Mesodermal cell (in vitro differentiated cells): ENCODE results near the gene ZNF687. TPM values are rescaled to one million over a fixed set of nuclear protein-coding genes. Genes with fewer than 3 reads are reported as not detected.

ENCODE experiments used
- H3K27ac ChIP-seq: 2 replicates; pipeline ENCODE4 v1.7.0; 2013; ENCODE audit warnings: mild to moderate bottlenecking, low read depth, low read length, moderate library complexity; ENCODE audit not compliant: severe bottlenecking
- H3K36me3 ChIP-seq: 2 replicates; pipeline ENCODE4 v1.7.1; 2013; ENCODE audit warnings: mild to moderate bottlenecking, low read length, moderate library complexity; ENCODE audit not compliant: control insufficient read depth, insufficient read depth
- H3K4me1 ChIP-seq: one replicate; pipeline ENCODE4 v1.7.1; 2013; ENCODE audit warnings: mild to moderate bottlenecking, low read length; ENCODE audit not compliant: insufficient read depth, control insufficient read depth, poor library complexity, severe bottlenecking
- H3K4me3 ChIP-seq: 2 replicates; pipeline ENCODE4 v1.7.0; 2013; ENCODE audit warnings: low read length, control low read depth, mild to moderate bottlenecking; ENCODE audit not compliant: insufficient read depth, poor library complexity, severe bottlenecking; ENCODE audit errors: extremely low read depth
- H3K9me3 ChIP-seq: 2 replicates; pipeline ENCODE4 v1.7.1; 2013; ENCODE audit warnings: mild to moderate bottlenecking, low read length, moderate library complexity; ENCODE audit not compliant: control insufficient read depth
- WGBS, 2 experiments: methylation state at CpG; one replicate each; pipeline ENCODE4 v1.1.5; 2013; ENCODE audit warnings: missing lambda C conversion rate in 2 of 2; ENCODE audit not compliant: insufficient coverage in 2 of 2; 5-methylcytosine and 5-hydroxymethylcytosine counted together
- polyA plus RNA-seq, 2 experiments: library from polyadenylated mRNA; stranded (reverse); fragments of 50-300 nt; gene quantifications; one replicate each; pipeline ENCODE4 v1.2.3, GENCODE V29; 2013

ZNF687 gene, protein sequence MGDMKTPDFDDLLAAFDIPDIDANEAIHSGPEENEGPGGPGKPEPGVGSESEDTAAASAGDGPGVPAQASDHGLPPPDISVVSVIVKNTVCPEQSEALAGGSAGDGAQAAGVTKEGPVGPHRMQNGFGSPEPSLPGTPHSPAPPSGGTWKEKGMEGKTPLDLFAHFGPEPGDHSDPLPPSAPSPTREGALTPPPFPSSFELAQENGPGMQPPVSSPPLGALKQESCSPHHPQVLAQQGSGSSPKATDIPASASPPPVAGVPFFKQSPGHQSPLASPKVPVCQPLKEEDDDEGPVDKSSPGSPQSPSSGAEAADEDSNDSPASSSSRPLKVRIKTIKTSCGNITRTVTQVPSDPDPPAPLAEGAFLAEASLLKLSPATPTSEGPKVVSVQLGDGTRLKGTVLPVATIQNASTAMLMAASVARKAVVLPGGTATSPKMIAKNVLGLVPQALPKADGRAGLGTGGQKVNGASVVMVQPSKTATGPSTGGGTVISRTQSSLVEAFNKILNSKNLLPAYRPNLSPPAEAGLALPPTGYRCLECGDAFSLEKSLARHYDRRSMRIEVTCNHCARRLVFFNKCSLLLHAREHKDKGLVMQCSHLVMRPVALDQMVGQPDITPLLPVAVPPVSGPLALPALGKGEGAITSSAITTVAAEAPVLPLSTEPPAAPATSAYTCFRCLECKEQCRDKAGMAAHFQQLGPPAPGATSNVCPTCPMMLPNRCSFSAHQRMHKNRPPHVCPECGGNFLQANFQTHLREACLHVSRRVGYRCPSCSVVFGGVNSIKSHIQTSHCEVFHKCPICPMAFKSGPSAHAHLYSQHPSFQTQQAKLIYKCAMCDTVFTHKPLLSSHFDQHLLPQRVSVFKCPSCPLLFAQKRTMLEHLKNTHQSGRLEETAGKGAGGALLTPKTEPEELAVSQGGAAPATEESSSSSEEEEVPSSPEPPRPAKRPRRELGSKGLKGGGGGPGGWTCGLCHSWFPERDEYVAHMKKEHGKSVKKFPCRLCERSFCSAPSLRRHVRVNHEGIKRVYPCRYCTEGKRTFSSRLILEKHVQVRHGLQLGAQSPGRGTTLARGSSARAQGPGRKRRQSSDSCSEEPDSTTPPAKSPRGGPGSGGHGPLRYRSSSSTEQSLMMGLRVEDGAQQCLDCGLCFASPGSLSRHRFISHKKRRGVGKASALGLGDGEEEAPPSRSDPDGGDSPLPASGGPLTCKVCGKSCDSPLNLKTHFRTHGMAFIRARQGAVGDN
- polyA plus RNA-seq (2013, experiment 1 of 2): 18.9 TPM
- 19.5 TPM for polyA plus RNA-seq (2013, experiment 2 of 2)

- Histone ChIP-seq H3K36me3 (peaks cover 20% of the 10 kb centered on the region), H3K4me3 (peak within 1 kb of the TSS; percentile 86), H3K27ac (peak within 1 kb of the TSS; percentile 100), H3K4me1 (peaks cover 8% of the 10 kb centered on the region), H3K9me3 (no peaks in the 10 kb centered on the region)
- 0% methylated on average over 55 to 62 of the region's 74 CpGs for WGBS, 2 experiments
Observed at GRCh38 chr1:151281969-151282882, at the start of gene ZNF687. Gene ZNF687 (plus strand): TSS chr1:151282299. CDS start chr1:151286292, 3,993 bp downstream.

DNA sequence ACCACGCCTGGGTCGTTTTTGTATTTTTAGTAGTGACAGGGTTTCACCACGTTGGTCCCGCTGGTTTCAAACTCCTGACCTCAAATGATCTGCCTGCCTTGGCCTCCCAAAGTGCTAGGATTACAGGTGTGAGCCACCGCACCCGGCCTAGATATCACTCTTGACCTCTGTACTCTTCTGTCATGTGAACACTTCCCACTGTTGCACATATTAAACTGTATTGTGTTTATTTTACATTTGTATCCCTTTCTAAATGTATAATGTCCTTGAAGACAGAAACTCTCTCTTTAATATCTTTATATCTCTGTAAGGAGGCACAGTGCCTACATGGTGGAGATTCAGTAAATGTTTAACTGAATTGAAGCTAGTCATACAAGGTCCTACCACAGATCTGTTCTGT lies 46.9 kb upstream of the ZNF687 start:
- no peaks in the 10 kb centered on the region for H3K9me3 ChIP-seq
- peaks cover 96% of the 10 kb centered on the region for H3K36me3 ChIP-seq
- WGBS, 2 experiments: 75 to 83% methylated on average over 4 of the region's 6 CpGs
- H3K4me3 ChIP-seq: no peak overlapping the region
- H3K4me1 ChIP-seq: no peaks in the 10 kb centered on the region
- H3K27ac ChIP-seq: no peak overlapping the region

GRCh38 chr1:151237678-151238466 lies 44.2 kb upstream of the ZNF687 start:
- Histone ChIP-seq H3K27ac (no peak overlapping the region), H3K9me3 (no peaks in the 10 kb centered on the region)
- 84 to 100% methylated on average over 2 to 3 of the region's 4 CpGs for WGBS, 2 experiments

DNA sequence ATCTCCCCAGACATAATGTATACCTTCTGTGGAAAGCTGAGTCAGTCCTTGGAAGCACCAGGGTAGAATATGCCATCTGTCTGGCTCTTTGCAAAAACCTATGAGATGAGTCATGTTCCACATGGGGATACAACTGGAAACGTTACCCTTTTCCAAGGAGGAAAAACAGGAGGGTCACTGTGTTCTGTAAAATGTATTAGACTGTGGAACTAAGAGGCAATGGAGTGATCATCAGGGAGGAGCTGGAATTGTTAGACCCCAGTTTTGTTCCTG lies 43.7 kb upstream of the ZNF687 start:
- H3K9me3 ChIP-seq: no peaks in the 10 kb centered on the region
- H3K36me3 ChIP-seq: peaks cover 97% of the 10 kb centered on the region
- no peaks in the 10 kb centered on the region for H3K4me1 ChIP-seq
- WGBS, 2 experiments: 91 to 93% methylated on average over 1 of the region's 1 CpG
- no peak overlapping the region for H3K27ac ChIP-seq
- H3K4me3 ChIP-seq: no peak overlapping the region

More at GRCh38 chr1:151237678-151238466, 44.2 kb upstream of the ZNF687 start:
- H3K36me3 ChIP-seq: peaks cover 97% of the 10 kb centered on the region
- H3K4me1 ChIP-seq: no peaks in the 10 kb centered on the region
- H3K4me3 ChIP-seq: no peak overlapping the region

- Histone ChIP-seq H3K36me3 (peaks cover 97% of the 10 kb centered on the region), H3K4me1 (no peaks in the 10 kb centered on the region), H3K9me3 (no peaks in the 10 kb centered on the region), H3K4me3 (no peak overlapping the region), H3K27ac (no peak overlapping the region)
- 100% methylated on average over 2 of the region's 2 CpGs; no CpG with 5 or more reads in 1 of the 2 experiments for WGBS, 2 experiments
Observed at GRCh38 chr1:151242442-151242841, 39.7 kb upstream of the ZNF687 start.

DNA sequence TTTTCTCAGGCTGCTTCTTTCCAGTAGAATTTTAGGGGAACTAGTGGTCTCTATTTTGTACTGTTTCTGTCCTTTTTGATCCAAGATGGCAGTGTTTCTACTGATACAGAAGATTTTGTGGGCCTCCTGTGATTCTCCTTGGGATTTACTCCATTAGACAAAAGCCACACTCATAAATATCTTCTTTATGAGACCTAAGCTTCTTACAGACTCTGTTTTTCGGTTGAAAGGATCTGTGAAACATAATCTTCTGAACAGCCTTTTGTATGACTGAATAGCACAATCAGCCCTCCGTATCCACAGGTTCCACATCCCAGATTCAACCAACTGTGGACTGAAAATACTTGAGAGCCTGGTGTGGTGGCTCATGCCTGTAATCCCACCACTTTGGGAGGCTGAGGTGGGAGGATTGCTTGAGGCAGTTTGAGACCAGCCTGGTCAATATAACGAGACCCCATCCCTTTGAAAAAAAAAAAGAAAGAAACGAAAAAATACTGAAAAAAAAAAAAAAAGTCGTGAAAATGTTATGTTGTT lies 38.3 kb upstream of the ZNF687 start:
- Histone ChIP-seq H3K27ac (no peak overlapping the region), H3K36me3 (peaks cover 97% of the 10 kb centered on the region), H3K4me1 (no peaks in the 10 kb centered on the region), H3K4me3 (no peak overlapping the region), H3K9me3 (no peaks in the 10 kb centered on the region)
- 80 to 100% methylated on average over 1 to 2 of the region's 5 CpGs for WGBS, 2 experiments

GRCh38 chr1:151246786-151247185 lies 35.3 kb upstream of the ZNF687 start:
- Histone ChIP-seq H3K27ac (no peak overlapping the region), H3K4me3 (no peak overlapping the region), H3K36me3 (peaks cover 88% of the 10 kb centered on the region), H3K9me3 (no peaks in the 10 kb centered on the region), H3K4me1 (no peaks in the 10 kb centered on the region)
- WGBS, 2 experiments: 95 to 100% methylated on average over 1 to 2 of the region's 2 CpGs

GRCh38 chr1:151251656-151252470 lies 30.2 kb upstream of the ZNF687 start:
- H3K36me3 ChIP-seq: peaks cover 37% of the 10 kb centered on the region
- H3K4me3 ChIP-seq: no peak overlapping the region
- H3K9me3 ChIP-seq: no peaks in the 10 kb centered on the region
- H3K4me1 ChIP-seq: no peaks in the 10 kb centered on the region
- WGBS, 2 experiments: 85 to 89% methylated on average over 10 to 11 of the region's 16 CpGs
- H3K27ac ChIP-seq: no peak overlapping the region
